Stomach smooth muscle (tissue), 2 donors: ENCODE measurements around the gene ZBTB21.
A peak's percentile ranks its signal among the peaks of the same experiment; 100 is the strongest.

ENCODE experiments used
- H3K27ac ChIP-seq: one replicate; pipeline ENCODE4 v1.7.0; 2013; ENCODE audit warnings: mild to moderate bottlenecking, low read length, inconsistent platforms
- H3K27me3 ChIP-seq, 2 donors: one replicate each; pipeline ENCODE4 v1.7.0; 2013; ENCODE audit warnings: low read length in 2 of 2; ENCODE audit not compliant: insufficient read depth in 2 of 2, control insufficient read depth in 1 of 2
- H3K36me3 ChIP-seq, 2 donors: one replicate each; pipeline ENCODE4 v1.7.0; 2013; ENCODE audit warnings: low read length in 2 of 2; ENCODE audit not compliant: control insufficient read depth in 2 of 2, insufficient read depth in 2 of 2
- H3K4me1 ChIP-seq: one replicate; pipeline ENCODE4 v1.7.0; 2013; ENCODE audit warnings: low read length; ENCODE audit not compliant: control insufficient read depth, insufficient read depth
- H3K4me3 ChIP-seq, 2 donors: one replicate each; pipeline ENCODE4 v1.7.0; 2013; ENCODE audit warnings: low read length in 2 of 2
- H3K9ac ChIP-seq, 2 donors: one replicate each; pipeline ENCODE4 v1.7.0; 2013; ENCODE audit warnings: low read length in 2 of 2, mild to moderate bottlenecking in 1 of 2
- H3K9me3 ChIP-seq, 2 donors: one replicate each; pipeline ENCODE4 v1.7.0; 2013; ENCODE audit warnings: low read length in 2 of 2; ENCODE audit not compliant: control insufficient read depth in 2 of 2
- donor health status: healthy.
- donor health status: Pancreatic carcinoma.

ZBTB21 gene

GRCh38 chr21:42009831-42010506 lies at the start of gene ZBTB21:
Gene ZBTB21 (minus strand): TSS chr21:42010360. CDS start chr21:41994095, 16,265 bp downstream.
- no peaks in the 10 kb centered on the region for H3K27me3 ChIP-seq
- H3K36me3 ChIP-seq: no peaks in the 10 kb centered on the region
- peak within 1 kb of the TSS; percentile 95 for H3K27ac ChIP-seq
- peaks cover 0 to 4% of the 10 kb centered on the region in 2 donors for H3K9me3 ChIP-seq
- H3K4me1 ChIP-seq: peaks cover 5% of the 10 kb centered on the region
- peak within 1 kb of the TSS; percentile 92 to 93 for H3K9ac ChIP-seq
- peak within 1 kb of the TSS; percentile 84 to 85 for H3K4me3 ChIP-seq

- Histone ChIP-seq H3K27me3 (peaks cover 0 to 10% of the 10 kb centered on the region in 2 donors), H3K36me3 (no peaks in the 10 kb centered on the region), H3K27ac (no peak overlapping the region), H3K9me3 (no peaks in the 10 kb centered on the region), H3K9ac (no peak overlapping the region), H3K4me3 (no peak overlapping the region), H3K4me1 (peaks cover 9% of the 10 kb centered on the region)
These were observed 49.6 kb upstream of the ZBTB21 start for GRCh38 chr21:42059721-42060120.

GRCh38 chr21:42059141-42059540 lies 49.0 kb upstream of the ZBTB21 start:
- Histone ChIP-seq H3K27ac (no peak overlapping the region), H3K4me1 (peaks cover 9% of the 10 kb centered on the region), H3K9ac (no peak overlapping the region), H3K4me3 (no peak overlapping the region), H3K36me3 (no peaks in the 10 kb centered on the region), H3K27me3 (peaks cover 0 to 10% of the 10 kb centered on the region in 2 donors), H3K9me3 (no peaks in the 10 kb centered on the region)

- Histone ChIP-seq H3K27me3 (peaks cover 0 to 10% of the 10 kb centered on the region in 2 donors), H3K27ac (no peak overlapping the region), H3K9me3 (no peaks in the 10 kb centered on the region), H3K4me3 (no peak overlapping the region), H3K36me3 (no peaks in the 10 kb centered on the region), H3K4me1 (peaks cover 9% of the 10 kb centered on the region), H3K9ac (no peak overlapping the region)
These were observed 48.5 kb upstream of the ZBTB21 start for GRCh38 chr21:42058631-42059111.

- Histone ChIP-seq H3K27ac (no peak overlapping the region), H3K4me3 (no peak overlapping the region), H3K36me3 (no peaks in the 10 kb centered on the region), H3K4me1 (peaks cover 9% of the 10 kb centered on the region), H3K27me3 (peaks cover 0 to 4% of the 10 kb centered on the region in 2 donors), H3K9ac (no peak overlapping the region), H3K9me3 (no peaks in the 10 kb centered on the region)
These were observed 47.8 kb upstream of the ZBTB21 start for GRCh38 chr21:42057851-42058437.

GRCh38 chr21:42056996-42057689 lies 47.0 kb upstream of the ZBTB21 start:
- H3K36me3 ChIP-seq: no peaks in the 10 kb centered on the region
- H3K9me3 ChIP-seq: no peaks in the 10 kb centered on the region
- H3K4me1 ChIP-seq: peaks cover 9% of the 10 kb centered on the region
- H3K27ac ChIP-seq: no peak overlapping the region
- peaks cover 0 to 4% of the 10 kb centered on the region in 2 donors for H3K27me3 ChIP-seq
- no peak overlapping the region for H3K4me3 ChIP-seq
- H3K9ac ChIP-seq: no peak overlapping the region

- Histone ChIP-seq H3K9ac (no peak overlapping the region), H3K9me3 (no peaks in the 10 kb centered on the region), H3K4me1 (peaks cover 9% of the 10 kb centered on the region), H3K27ac (no peak overlapping the region), H3K4me3 (no peak overlapping the region), H3K27me3 (peaks cover 0 to 4% of the 10 kb centered on the region in 2 donors), H3K36me3 (no peaks in the 10 kb centered on the region)
These were observed 46.3 kb upstream of the ZBTB21 start for GRCh38 chr21:42056468-42056867.

GRCh38 chr21:42055425-42055824 lies 45.3 kb upstream of the ZBTB21 start:
- Histone ChIP-seq H3K9ac (no peak overlapping the region), H3K27ac (no peak overlapping the region), H3K9me3 (no peaks in the 10 kb centered on the region), H3K27me3 (peaks cover 0 to 4% of the 10 kb centered on the region in 2 donors), H3K36me3 (no peaks in the 10 kb centered on the region), H3K4me1 (peaks cover 9% of the 10 kb centered on the region), H3K4me3 (no peak overlapping the region)

- Histone ChIP-seq H3K4me3 (no peak overlapping the region), H3K27me3 (no peaks in the 10 kb centered on the region), H3K27ac (no peak overlapping the region), H3K4me1 (no peaks in the 10 kb centered on the region), H3K9me3 (no peaks in the 10 kb centered on the region), H3K9ac (no peak overlapping the region), H3K36me3 (no peaks in the 10 kb centered on the region)
These were observed 41.6 kb upstream of the ZBTB21 start for GRCh38 chr21:42051788-42052187.

- H3K27me3 ChIP-seq: no peaks in the 10 kb centered on the region
- H3K4me1 ChIP-seq: no peaks in the 10 kb centered on the region
- H3K27ac ChIP-seq: no peak overlapping the region
- H3K9ac ChIP-seq: no peak overlapping the region
- H3K9me3 ChIP-seq: no peaks in the 10 kb centered on the region
- no peak overlapping the region for H3K4me3 ChIP-seq
- no peaks in the 10 kb centered on the region for H3K36me3 ChIP-seq
These were observed 39.6 kb upstream of the ZBTB21 start for GRCh38 chr21:42049578-42050430.
